Heart right ventricle (tissue), 16 donors: ENCODE measurements around the gene DCAF12L1. TPM values are rescaled to one million over a fixed set of nuclear protein-coding genes. Genes with fewer than 3 reads are reported as not detected.

Experiments
- ATAC-seq, 8 donors: fragments of 200-7000 bp; cut with Tn5 transposase; one replicate each; pipeline ENCODE4 v1.9.1; 2020; ENCODE audit warnings: mild to moderate bottlenecking in 8 of 8, moderate library complexity in 8 of 8, moderate number of reproducible peaks in 1 of 8
- DNase-seq, 2 donors: peaks; one replicate each; pipeline ENCODE4 v3.0.0-alpha.2; 2020
- H3K27ac ChIP-seq, 10 donors: fragments of 200-600 bp; sonication (generic) in 2 of 10; one replicate each; pipeline versions ENCODE4 v1.5.0 to v1.8.0; 2020 to 2022; ENCODE audit warnings: mild to moderate bottlenecking in 3 of 10
- H3K27me3 ChIP-seq, 7 donors: fragments of 200-600 bp; one replicate each; pipeline ENCODE4 v1.8.0; 2021 to 2022; ENCODE audit warnings: mild to moderate bottlenecking in 2 of 7
- H3K36me3 ChIP-seq, 9 donors: fragments of 200-600 bp; sonication (generic) in 1 of 9; one replicate each; pipeline versions ENCODE4 v1.5.0 to v1.8.0; 2020 to 2022; ENCODE audit warnings: mild to moderate bottlenecking in 2 of 9
- H3K4me1 ChIP-seq, 9 donors: fragments of 200-600 bp; sonication (generic) in 1 of 9; one replicate each; pipeline versions ENCODE4 v1.5.0 to v1.8.0; 2020 to 2022; ENCODE audit warnings: mild to moderate bottlenecking in 4 of 9
- H3K4me3 ChIP-seq, 10 donors: fragments of 200-600 bp; sonication (generic) in 2 of 10; one replicate each; pipeline versions ENCODE4 v1.5.0 to v1.8.0; 2020 to 2022; ENCODE audit warnings: mild to moderate bottlenecking in 7 of 10, moderate library complexity in 2 of 10
- H3K9me3 ChIP-seq, 11 donors: fragments of 200-600 bp in 10 of 11; sonication (generic) in 2 of 11; one replicate each; pipeline versions ENCODE4 v1.5.0 to v1.8.0; 2013 to 2022; ENCODE audit warnings: mild to moderate bottlenecking in 2 of 11, control low read depth in 1 of 11, moderate library complexity in 1 of 11
- CTCF ChIP-seq, 9 donors: fragments of 200-600 bp; sonication (generic) in 2 of 9; IDR thresholded peaks; one replicate each; pipeline versions ENCODE4 v1.5.0 to v1.8.0; 2021 to 2022; ENCODE audit warnings: antibody characterized with exemption in 9 of 9, mild to moderate bottlenecking in 5 of 9, moderate library complexity in 1 of 9
- WGBS, 2 donors: extraction: QIAGEN DNeasy Blood & Tissue Kit; methylation state at CpG; one replicate each; pipeline ENCODE4 v1.1.7; 2013; ENCODE audit warnings: inconsistent platforms in 1 of 2; 5-methylcytosine and 5-hydroxymethylcytosine counted together
- intact Hi-C, 10 donors: fragments of 100-400 bp; cut with DNase I; formaldehyde crosslinking; loops; one replicate each; pipeline versions ENCODE4 v1.11.1 to v1.14.2; 2022
- polyA plus RNA-seq, 2 donors: library from polyadenylated mRNA; stranded (reverse); fragments of 200-250 nt; gene quantifications; one replicate each; pipeline ENCODE4 v1.2.3, GENCODE V29; 2013
- total RNA-seq, 10 donors: library from RNA; stranded (reverse); fragmentation: NEBNext Ultra II Directional in 3 of 10; extraction: Animal tissue kit (Norgen Biotek cat#: 25700) in 3 of 10; gene quantifications; one replicate each; pipeline versions ENCODE4 v1.2.1 to v1.2.4, GENCODE V29; 2021 to 2023
- donor health status: Arrhythmogenic right ventricular cardiomyopathy.
- donor health status: ischemic (EF 13 %, LVEDD 7.1; RV severe dilation, severe dysfunction).
- donor health status: healthy with polysubstance abuse.
- donor health status: DM: no; HTN: yes; CAD: no.
- donor health status: DM: no; HTN: no; CAD: no.
- donor health status: ischemic (EF 25% LVEDD 6.9; RV normal size, moderate dysfunction).
- donor health status: ischemic (EF 25% LVEDD 5.7; RV mildly dilated, moderate dysfunction).
- donor health status: healthy.
- donor health status: DM: yes; HTN: yes; CAD: no.
- donor health status: Ischemic cardiomyopathy.
- donor health status: ischemic (EF 35%, LVEDD 5.7; RV mildly dilated, moderate dysfunction).
- donor health status: nonischemic (EF 11% LVEDD 7.7; RV severe dilation, severe dysfunction).
- donor health status: DM: yes; HTN: yes; CAD: no.
- donor health status: PGD.
- donor health status: ischemic (EF 29% LVEDD 5.4; RV normal size, mild dysfunction).
- donor health status: nonischemic (EF 23%, LVEDD 6.1; RV moderate dilation, normal function).

DCAF12L1 gene
- total and polyA plus RNA-seq, 12 donors, result not detected

- DNase-seq, result peak in 1 of 2 donors; percentile 3
- TF ChIP-seq CTCF (IDR thresholded peaks at IDR 0.05), result no peak
- intact Hi-C loops, result no loop called here
- H3K27me3 ChIP-seq, result peaks cover 0 to 15% (median 0%) of the 10 kb centered on the region in 7 donors
- no peak overlapping the region for H3K4me3 ChIP-seq
- peaks cover 0 to 13% (median 0%) of the 10 kb centered on the region in 11 donors for H3K9me3 ChIP-seq
- WGBS, 2 donors, result 48 to 54% methylated on average over 36 to 43 of the region's 43 CpGs
- no peak overlapping the region for H3K27ac ChIP-seq
- peak in 1 of 8 donors; percentile 17 for ATAC-seq
- no peaks in the 10 kb centered on the region for H3K36me3 ChIP-seq
- no peaks in the 10 kb centered on the region for H3K4me1 ChIP-seq
Measured at GRCh38 chrX:126551725-126552312, 795 bp downstream of the DCAF12L1 start.

- no peak for TF ChIP-seq CTCF (IDR thresholded peaks at IDR 0.05)
- intact Hi-C loops, result no loop called here
- DNase-seq (no peak), ATAC-seq (no peak)
- Histone ChIP-seq H3K4me1 (no peaks in the 10 kb centered on the region), H3K36me3 (no peaks in the 10 kb centered on the region), H3K9me3 (peaks cover 0 to 13% (median 0%) of the 10 kb centered on the region in 11 donors), H3K4me3 (no peak overlapping the region), H3K27me3 (peaks cover 0 to 15% (median 0%) of the 10 kb centered on the region in 7 donors), H3K27ac (no peak overlapping the region)
- 90 to 95% methylated on average over 15 to 17 of the region's 17 CpGs for WGBS, 2 donors
Measured at GRCh38 chrX:126551306-126551705, 1.3 kb downstream of the DCAF12L1 start.

- H3K27ac ChIP-seq, result no peak overlapping the region
- DNase-seq, result no peak
- no peak overlapping the region for H3K4me3 ChIP-seq
- no peak for TF ChIP-seq CTCF (IDR thresholded peaks at IDR 0.05)
- H3K27me3 ChIP-seq, result peaks cover 0 to 15% (median 0%) of the 10 kb centered on the region in 7 donors
- WGBS, 2 donors, result 85 to 93% methylated on average over 6 of the region's 6 CpGs
- intact Hi-C loops, result no loop called here
- H3K9me3 ChIP-seq, result peaks cover 0 to 15% (median 0%) of the 10 kb centered on the region in 11 donors
- H3K4me1 ChIP-seq, result no peaks in the 10 kb centered on the region
- no peak for ATAC-seq
- H3K36me3 ChIP-seq, result no peaks in the 10 kb centered on the region
Measured at GRCh38 chrX:126550816-126551215, 1.8 kb downstream of the DCAF12L1 start.

- DNase-seq, result no peak
- intact Hi-C loops, result no loop called here
- H3K9me3 ChIP-seq, result no peaks in the 10 kb centered on the region
- H3K4me1 ChIP-seq, result no peaks in the 10 kb centered on the region
- WGBS, 2 donors, result 54 to 56% methylated on average over 3 of the region's 3 CpGs
- no peak overlapping the region for H3K27ac ChIP-seq
- no peaks in the 10 kb centered on the region for H3K27me3 ChIP-seq
- no peak overlapping the region for H3K4me3 ChIP-seq
- TF ChIP-seq CTCF (IDR thresholded peaks at IDR 0.05), result no peak
- H3K36me3 ChIP-seq, result no peaks in the 10 kb centered on the region
- ATAC-seq, result no peak
Measured at GRCh38 chrX:126509923-126510322, 42.7 kb downstream of the DCAF12L1 start.
